Keratinocyte (primary cell): ENCODE data around the gene GPX3.

Experiments
- EZH2 ChIP-seq: IDR thresholded peaks from one replicate; pipeline ENCODE4 v1.6.1; 2012; ENCODE audit warnings: inconsistent platforms, mild to moderate bottlenecking, low read length, moderate library complexity
- TF ChIP-seq, protein P1 (sequence below), 3 experiments: IDR thresholded peaks in 1 of 3; conservative IDR thresholded peaks in 1 of 3; optimal IDR thresholded peaks in 1 of 3; 2 replicates in 2 of 3; 3 replicates in 1 of 3; pipeline versions ENCODE3 to v1.5.1; 2011; ENCODE audit warnings: low read length in 3 of 3, mild to moderate bottlenecking in 3 of 3, moderate library complexity in 2 of 3, control low read depth in 1 of 3, inconsistent platforms in 1 of 3; ENCODE audit not compliant: insufficient read depth in 2 of 3; ENCODE audit errors: extremely low read depth in 1 of 3

DNA sequence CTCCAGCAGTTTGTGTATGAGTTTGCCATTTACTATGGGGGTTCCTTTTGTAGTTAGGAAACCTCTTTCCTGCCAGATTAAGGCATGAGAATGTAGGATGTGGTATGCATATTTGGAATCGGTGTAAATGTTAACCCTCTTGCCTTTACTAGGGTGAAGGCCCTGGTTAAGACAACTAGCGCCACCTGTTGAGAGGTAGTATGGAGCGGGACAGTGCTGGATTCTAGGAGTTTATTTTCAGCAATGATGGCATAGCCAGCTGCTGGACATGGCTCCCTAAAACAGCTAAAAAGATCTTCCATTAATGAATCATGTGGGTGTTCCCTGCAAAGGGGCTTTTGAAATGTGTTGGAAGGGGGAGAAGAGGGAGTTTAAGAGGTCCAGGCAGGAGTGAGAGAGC lies 30.7 kb upstream of the GPX3 start:
- TF ChIP-seq, protein P1, sequence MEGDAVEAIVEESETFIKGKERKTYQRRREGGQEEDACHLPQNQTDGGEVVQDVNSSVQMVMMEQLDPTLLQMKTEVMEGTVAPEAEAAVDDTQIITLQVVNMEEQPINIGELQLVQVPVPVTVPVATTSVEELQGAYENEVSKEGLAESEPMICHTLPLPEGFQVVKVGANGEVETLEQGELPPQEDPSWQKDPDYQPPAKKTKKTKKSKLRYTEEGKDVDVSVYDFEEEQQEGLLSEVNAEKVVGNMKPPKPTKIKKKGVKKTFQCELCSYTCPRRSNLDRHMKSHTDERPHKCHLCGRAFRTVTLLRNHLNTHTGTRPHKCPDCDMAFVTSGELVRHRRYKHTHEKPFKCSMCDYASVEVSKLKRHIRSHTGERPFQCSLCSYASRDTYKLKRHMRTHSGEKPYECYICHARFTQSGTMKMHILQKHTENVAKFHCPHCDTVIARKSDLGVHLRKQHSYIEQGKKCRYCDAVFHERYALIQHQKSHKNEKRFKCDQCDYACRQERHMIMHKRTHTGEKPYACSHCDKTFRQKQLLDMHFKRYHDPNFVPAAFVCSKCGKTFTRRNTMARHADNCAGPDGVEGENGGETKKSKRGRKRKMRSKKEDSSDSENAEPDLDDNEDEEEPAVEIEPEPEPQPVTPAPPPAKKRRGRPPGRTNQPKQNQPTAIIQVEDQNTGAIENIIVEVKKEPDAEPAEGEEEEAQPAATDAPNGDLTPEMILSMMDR (optimal IDR thresholded peaks at IDR 0.05 in 1 of 3, IDR thresholded peaks at IDR 0.05 in 1 of 3, conservative IDR thresholded peaks at IDR 0.05 in 1 of 3; ENCODE audit: extremely low read depth in 1 of 3, insufficient read depth in 2 of 3, low read length in 3 of 3): peak; percentile 21 to 51 (median 32)
- no peak for TF ChIP-seq EZH2
